ENCODE results near the gene XBP1. TPM values are rescaled to one million over a fixed set of nuclear protein-coding genes. Genes with fewer than 3 reads are reported as not detected.

Gene XBP1
- total and polyA plus RNA-seq, 2 of the 13 experiments (the other 11 are each of a cell fraction or from before 2014, with no cell fraction given): 416 to 427 TPM

GRCh38 chr22:28822930-28823551 lies 22.7 kb upstream of the XBP1 start (continued):
- peak; percentile 34; the same call in 1 of the 2 replicates for TF ChIP-seq ZMYM4 (CRISPR knock-in tag; IDR thresholded peaks at IDR 0.05)
- TF ChIP-seq EP300 (IDR thresholded peaks at IDR 0.05; ENCODE audit: low read depth in 2 of 2, low read length in 2 of 2): peak; percentile 14 to 83; a peak in 3 of 4 replicates
- peak; percentile 73; the same call in 1 of the 2 replicates for TF ChIP-seq EP300 (CRISPR knock-in tag; IDR thresholded peaks at IDR 0.05; ENCODE audit: borderline replicate concordance)
- no peak for TF ChIP-seq CHD4 (IDR thresholded peaks at IDR 0.05; ENCODE audit: borderline replicate concordance, low read length)
- TF ChIP-seq GATA4 (IDR thresholded peaks at IDR 0.05; ENCODE audit: borderline replicate concordance, low read depth): 0 out of 2 replicates have a peak, but pooled peaks have one; percentile 48
- 0 out of 2 replicates have a peak, but pooled peaks have one; percentile 28 for TF ChIP-seq ZNF124 (CRISPR knock-in tag; IDR thresholded peaks at IDR 0.05)
- no peak for TF ChIP-seq ZNF354B (CRISPR knock-in tag; IDR thresholded peaks at IDR 0.05)
- peak; percentile 80 for TF ChIP-seq MAFF (IDR thresholded peaks at IDR 0.05; ENCODE audit: low read depth, low read length)
- TF ChIP-seq NCOA2 (CRISPR knock-in tag; IDR thresholded peaks at IDR 0.05): peak; percentile 83
- TF ChIP-seq PPARG (CRISPR knock-in tag; conservative IDR thresholded peaks at IDR 0.05): peak; percentile 73
- TF ChIP-seq ZHX1 (CRISPR knock-in tag; IDR thresholded peaks at IDR 0.05; ENCODE audit: low read depth): peak; percentile 25; the same call in 1 of the 2 replicates
- no peak for TF ChIP-seq IKZF1 (IDR thresholded peaks at IDR 0.05)
- no peak for TF ChIP-seq ZBTB14 (CRISPR knock-in tag; IDR thresholded peaks at IDR 0.05)
- TF ChIP-seq PAXIP1 (CRISPR knock-in tag; conservative IDR thresholded peaks at IDR 0.05): peak; percentile 75
- no peak for TF ChIP-seq ZBTB46 (CRISPR knock-in tag; IDR thresholded peaks at IDR 0.05; ENCODE audit: borderline replicate concordance)
- TF ChIP-seq DPF2 (CRISPR knock-in tag; IDR thresholded peaks at IDR 0.05; ENCODE audit: borderline replicate concordance, low read depth): peak; percentile 71

Measured in HepG2 (cell line).